PC-9 (cell line): ENCODE measurements around the gene LRRC8D. TPM values are rescaled to one million over a fixed set of nuclear protein-coding genes. Genes with fewer than 3 reads are reported as not detected.

Experiments
- BruUV-seq: library from RNA; stranded (reverse); fragments of 400-500 nt; replicated peaks from 2 replicates; lab custom pipeline; 2021; lab: Mats Ljungman, UMichigan
- CTCF ChIA-PET: fragments of 300-600 bp; sonication (Branson Sonifier 250); formaldehyde crosslinking; loops from one replicate; lab custom pipeline; 2022; ENCODE audit warnings: antibody characterized with exemption; lab: Charles Lee
- POLR2A ChIA-PET: fragments of 300-600 bp; sonication (Branson Sonifier 250); formaldehyde crosslinking; loops from one replicate; lab custom pipeline; 2022; ENCODE audit warnings: antibody characterized with exemption; ENCODE audit not compliant: unreplicated experiment; lab: Charles Lee
- DNase-seq, 2 experiments: peaks; one replicate each; pipeline versions ENCODE4 v3.0.0 to v3.0.0-alpha.2; 2015 to 2022; ENCODE audit warnings: mixed read lengths in 1 of 2
- H2AFZ ChIP-seq: fragments of 200-600 bp; sonication (generic); 2 replicates; pipeline ENCODE4 v1.8.1; 2017; ENCODE audit warnings: antibody characterized with exemption
- H3F3A ChIP-seq: fragments of 200-600 bp; sonication (generic); 2 replicates; pipeline ENCODE4 v1.8.1; 2017; ENCODE audit warnings: antibody characterized with exemption, mild to moderate bottlenecking, low read depth; ENCODE audit not compliant: insufficient read depth
- H3K27ac ChIP-seq: fragments of 200-600 bp; sonication (generic); 2 replicates; pipeline ENCODE4 v1.6.1; 2016; ENCODE audit warnings: mixed run types
- H3K27me3 ChIP-seq: fragments of 200-600 bp; sonication (generic); 2 replicates; pipeline ENCODE4 v1.6.1; 2016; ENCODE audit warnings: low read depth, mixed run types; ENCODE audit not compliant: insufficient read depth
- H3K36me3 ChIP-seq: fragments of 200-600 bp; sonication (generic); 2 replicates; pipeline ENCODE4 v1.6.1; 2016; ENCODE audit warnings: low read depth, mixed run types
- H3K4me1 ChIP-seq: fragments of 200-600 bp; sonication (generic); replicated peaks from 2 replicates; pipeline ENCODE4 v1.6.1; 2016; ENCODE audit warnings: mixed run types; ENCODE audit not compliant: insufficient read depth
- H3K4me2 ChIP-seq: fragments of 200-600 bp; sonication (generic); 2 replicates; pipeline ENCODE4 v1.6.1; 2017; ENCODE audit warnings: mixed run types
- H3K4me3 ChIP-seq: fragments of 200-600 bp; sonication (generic); 2 replicates; pipeline ENCODE4 v1.6.1; 2016; ENCODE audit warnings: mixed run types
- H3K79me2 ChIP-seq: fragments of 200-600 bp; sonication (generic); 2 replicates; pipeline ENCODE4 v1.6.1; 2017; ENCODE audit warnings: low read depth, mixed run types
- H3K9me2 ChIP-seq: fragments of 200-600 bp; sonication (generic); 2 replicates; pipeline ENCODE4 v1.8.1; 2017; ENCODE audit warnings: mild to moderate bottlenecking; ENCODE audit not compliant: insufficient read depth
- H3K9me3 ChIP-seq: fragments of 200-600 bp; sonication (generic); 2 replicates; pipeline ENCODE4 v1.8.1; 2016; ENCODE audit warnings: low read depth; ENCODE audit not compliant: insufficient read depth
- H4K20me1 ChIP-seq: fragments of 200-600 bp; sonication (generic); 2 replicates; pipeline ENCODE4 v1.8.1; 2017; ENCODE audit not compliant: insufficient read depth
- EZH2 ChIP-seq: fragments of 200-600 bp; sonication (generic); IDR thresholded peaks from 2 replicates; pipeline ENCODE4 v1.8.0; 2017; ENCODE audit warnings: antibody characterized with exemption, low read depth
- intact Hi-C: fragments of 100-400 bp; cut with micrococcal nuclease; formaldehyde crosslinking; loops from one replicate; pipeline ENCODE4 v1.10.0; 2022; ENCODE audit not compliant: unreplicated experiment
- total RNA-seq: library from RNA; stranded (reverse); gene quantifications from 2 replicates; pipeline ENCODE4 v1.2.3, GENCODE V29; 2021
- TF ChIP-seq, protein P1 (sequence below): fragments of 200-600 bp; sonication (generic); conservative IDR thresholded peaks from 2 replicates; pipeline ENCODE4 v1.6.1; 2017; ENCODE audit warnings: mixed run types, antibody characterized with exemption, mild to moderate bottlenecking, moderate library complexity

Gene LRRC8D
- total RNA-seq, 1 experiment from 2014 or later, result 75.9 TPM

DNA sequence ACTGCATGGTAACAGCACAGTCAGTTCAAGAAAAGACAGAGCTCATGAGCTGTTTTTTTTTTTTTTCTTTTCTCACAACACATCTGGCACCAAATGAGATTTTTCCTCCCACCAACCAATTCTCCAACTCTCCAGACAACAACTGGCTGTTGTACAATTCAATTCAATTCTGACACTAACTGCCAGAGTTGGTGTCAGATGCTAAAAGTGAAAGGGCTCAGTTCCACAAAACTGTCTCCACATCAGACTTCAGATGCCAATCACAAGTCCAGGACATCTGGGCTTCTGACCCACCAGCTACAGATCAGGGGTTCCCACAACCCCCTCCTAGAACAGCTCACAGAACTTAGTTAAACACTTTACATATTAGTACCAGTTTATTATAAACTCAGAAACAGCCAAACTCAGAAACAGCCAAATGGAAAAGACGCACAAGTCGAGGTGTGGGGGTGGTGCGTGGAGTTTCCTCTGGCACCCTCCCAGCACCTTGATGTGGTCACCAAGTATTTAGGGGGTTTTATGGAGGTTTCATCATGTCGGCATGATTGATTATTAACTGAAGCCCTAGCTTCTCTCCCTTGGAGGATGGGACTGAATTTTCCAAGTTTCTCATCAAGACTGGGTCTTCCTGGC is 39.2 kb upstream of the LRRC8D start:
- Histone ChIP-seq H3K4me3 (no peak overlapping the region), H3K27me3 (no peaks in the 10 kb centered on the region), H3K9me3 (no peaks in the 10 kb centered on the region), H3K36me3 (no peaks in the 10 kb centered on the region), H3K4me1 (no peaks in the 10 kb centered on the region), H2AFZ (no peak overlapping the region), H3K27ac (no peak overlapping the region), H3K9me2 (no peaks in the 10 kb centered on the region), H3K79me2 (no peaks in the 10 kb centered on the region), H3F3A (no peaks in the 10 kb centered on the region), H3K4me2 (no peak overlapping the region), H4K20me1 (no peaks in the 10 kb centered on the region)
- TF ChIP-seq, protein P1, sequence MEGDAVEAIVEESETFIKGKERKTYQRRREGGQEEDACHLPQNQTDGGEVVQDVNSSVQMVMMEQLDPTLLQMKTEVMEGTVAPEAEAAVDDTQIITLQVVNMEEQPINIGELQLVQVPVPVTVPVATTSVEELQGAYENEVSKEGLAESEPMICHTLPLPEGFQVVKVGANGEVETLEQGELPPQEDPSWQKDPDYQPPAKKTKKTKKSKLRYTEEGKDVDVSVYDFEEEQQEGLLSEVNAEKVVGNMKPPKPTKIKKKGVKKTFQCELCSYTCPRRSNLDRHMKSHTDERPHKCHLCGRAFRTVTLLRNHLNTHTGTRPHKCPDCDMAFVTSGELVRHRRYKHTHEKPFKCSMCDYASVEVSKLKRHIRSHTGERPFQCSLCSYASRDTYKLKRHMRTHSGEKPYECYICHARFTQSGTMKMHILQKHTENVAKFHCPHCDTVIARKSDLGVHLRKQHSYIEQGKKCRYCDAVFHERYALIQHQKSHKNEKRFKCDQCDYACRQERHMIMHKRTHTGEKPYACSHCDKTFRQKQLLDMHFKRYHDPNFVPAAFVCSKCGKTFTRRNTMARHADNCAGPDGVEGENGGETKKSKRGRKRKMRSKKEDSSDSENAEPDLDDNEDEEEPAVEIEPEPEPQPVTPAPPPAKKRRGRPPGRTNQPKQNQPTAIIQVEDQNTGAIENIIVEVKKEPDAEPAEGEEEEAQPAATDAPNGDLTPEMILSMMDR, result no peak
- TF ChIP-seq EZH2, result no peak
- ChIA-PET POLR2A (no interaction called here), CTCF (interaction anchor here (0.7 kb wide), 1 partner anchor 12 kb away, joined by 4 read pairs; no protein-coding TSS in a partner anchor)
- intact Hi-C loops, result loop anchor here (2.0 to 5.0 kb wide), 2 partner anchors 61 to 331 kb away; no protein-coding TSS in a partner anchor
- DNase-seq, result no peak
- no TSS peak for BruUV-seq

DNA sequence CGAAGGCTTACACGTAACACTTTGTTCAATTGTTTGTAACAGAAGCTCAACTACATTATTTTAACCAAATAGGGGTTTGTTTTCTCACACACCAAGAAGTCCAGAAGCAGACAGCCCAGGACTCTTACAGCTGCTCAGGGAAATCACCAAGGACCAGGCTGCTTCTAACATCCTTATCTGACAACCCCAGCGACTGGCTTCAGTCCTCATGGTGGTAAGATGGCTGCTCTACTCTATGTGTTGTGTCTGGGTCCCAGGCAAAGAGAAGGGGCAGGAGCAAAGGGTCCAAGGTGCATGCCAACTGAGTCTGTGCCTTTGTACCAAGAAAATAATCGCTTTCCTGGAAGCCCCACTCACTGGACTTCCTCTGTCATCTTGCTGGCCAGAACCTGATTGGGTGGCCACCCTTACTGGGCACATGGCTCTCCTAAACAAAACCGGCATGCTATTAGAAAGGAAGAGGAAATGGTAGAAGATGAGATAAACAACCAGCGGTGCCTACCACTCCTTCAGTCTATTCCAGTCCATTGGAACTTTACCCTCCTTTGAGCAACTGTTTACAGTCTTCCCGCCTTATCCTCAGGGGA is 34.1 kb upstream of the LRRC8D start:
- Histone ChIP-seq H4K20me1 (no peaks in the 10 kb centered on the region), H3K27me3 (no peaks in the 10 kb centered on the region), H3K4me1 (no peaks in the 10 kb centered on the region), H3K27ac (no peak overlapping the region), H3K4me2 (no peak overlapping the region), H3K9me2 (no peaks in the 10 kb centered on the region), H2AFZ (peak overlapping the region; percentile 58), H3K36me3 (no peaks in the 10 kb centered on the region), H3K9me3 (no peaks in the 10 kb centered on the region), H3K4me3 (no peak overlapping the region), H3K79me2 (no peaks in the 10 kb centered on the region), H3F3A (no peaks in the 10 kb centered on the region)
- TF ChIP-seq EZH2, result no peak
- TF ChIP-seq, protein P1, result no peak
- no peak for DNase-seq
- intact Hi-C loops, result no loop called here
- ChIA-PET POLR2A (interaction anchor here (0.7 kb wide), 1 partner anchor 92 kb away, joined by 3 read pairs; no protein-coding TSS in a partner anchor), CTCF (no interaction called here)
- BruUV-seq, result no TSS peak

DNA sequence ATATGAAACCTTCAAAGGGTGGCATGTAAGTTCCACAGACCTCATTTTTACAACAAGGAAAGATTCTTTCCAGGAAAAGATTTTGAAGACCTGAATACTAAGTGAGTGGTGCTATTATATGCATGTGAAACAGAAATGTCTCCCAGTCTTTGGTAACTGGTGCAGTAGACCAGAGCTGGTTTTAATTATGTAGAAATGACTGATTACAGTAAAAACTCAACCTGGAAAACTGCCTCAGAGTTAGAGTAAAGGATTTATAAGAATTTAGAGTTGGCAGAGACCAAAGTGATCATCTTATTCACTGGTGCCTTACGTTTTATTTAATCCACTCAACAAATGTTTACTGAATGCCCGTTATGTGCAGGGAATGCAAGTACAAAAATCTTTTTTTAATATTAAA is 30.2 kb upstream of the LRRC8D start:
- Histone ChIP-seq H3K36me3 (no peaks in the 10 kb centered on the region), H3K4me3 (no peak overlapping the region), H3K9me3 (no peaks in the 10 kb centered on the region), H3K4me1 (no peaks in the 10 kb centered on the region), H3K27me3 (no peaks in the 10 kb centered on the region), H3K9me2 (no peaks in the 10 kb centered on the region), H3K27ac (no peak overlapping the region), H2AFZ (no peak overlapping the region), H4K20me1 (no peaks in the 10 kb centered on the region), H3F3A (no peaks in the 10 kb centered on the region), H3K79me2 (no peaks in the 10 kb centered on the region), H3K4me2 (no peak overlapping the region)
- no peak for DNase-seq
- intact Hi-C loops, result no loop called here
- ChIA-PET CTCF (no interaction called here), POLR2A (no interaction called here)
- TF ChIP-seq, protein P1, result no peak
- TF ChIP-seq EZH2, result no peak
- no TSS peak for BruUV-seq
